GM21619 (cell line): ENCODE results near the gene SETD7.

ENCODE experiments used
- ATAC-seq: cut with Tn5 transposase; IDR thresholded peaks from one replicate; pipeline ENCODE4 v1.9.1; 2021; ENCODE audit not compliant: unreplicated experiment

SETD7 gene

DNA sequence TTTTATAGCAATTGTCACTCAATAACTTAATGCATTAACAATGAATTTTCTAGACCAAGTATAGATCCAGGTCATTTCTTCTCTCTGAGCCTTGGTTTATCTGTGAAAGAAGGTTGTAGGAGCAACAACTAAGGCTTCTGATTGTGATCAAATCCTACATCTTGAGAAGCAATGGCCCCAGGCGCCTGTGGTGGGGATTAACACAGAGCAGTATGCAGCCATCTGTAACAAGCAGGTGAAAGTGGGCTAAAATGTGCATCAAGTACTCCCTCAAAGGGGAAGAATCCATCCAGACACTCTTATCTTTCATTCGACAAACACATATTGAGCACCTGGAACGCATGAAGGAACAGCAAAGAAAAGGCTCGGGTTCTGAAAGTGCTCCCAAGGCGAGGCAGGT lies 19.1 kb upstream of the SETD7 start:
- no peak for ATAC-seq

DNA sequence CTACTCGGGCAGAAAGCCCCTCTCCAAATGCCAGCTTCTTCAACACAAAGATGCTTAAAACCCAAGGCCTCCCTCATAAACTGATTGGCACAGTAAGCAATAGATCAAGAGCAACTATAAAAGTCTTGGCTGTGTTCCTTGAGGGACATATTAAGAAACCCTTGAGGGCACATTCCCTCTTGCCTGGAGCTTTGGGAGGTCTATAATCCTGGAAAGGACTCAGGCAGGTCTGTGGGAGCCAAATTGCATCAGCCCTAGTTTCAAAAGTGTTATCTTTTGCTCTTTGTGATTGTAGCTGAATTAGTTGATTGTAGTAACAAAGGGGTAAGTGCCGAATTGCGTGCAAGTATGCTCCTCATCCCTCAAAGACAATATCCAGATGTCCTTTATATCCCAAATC lies 18.6 kb upstream of the SETD7 start:
- ATAC-seq = no peak

DNA sequence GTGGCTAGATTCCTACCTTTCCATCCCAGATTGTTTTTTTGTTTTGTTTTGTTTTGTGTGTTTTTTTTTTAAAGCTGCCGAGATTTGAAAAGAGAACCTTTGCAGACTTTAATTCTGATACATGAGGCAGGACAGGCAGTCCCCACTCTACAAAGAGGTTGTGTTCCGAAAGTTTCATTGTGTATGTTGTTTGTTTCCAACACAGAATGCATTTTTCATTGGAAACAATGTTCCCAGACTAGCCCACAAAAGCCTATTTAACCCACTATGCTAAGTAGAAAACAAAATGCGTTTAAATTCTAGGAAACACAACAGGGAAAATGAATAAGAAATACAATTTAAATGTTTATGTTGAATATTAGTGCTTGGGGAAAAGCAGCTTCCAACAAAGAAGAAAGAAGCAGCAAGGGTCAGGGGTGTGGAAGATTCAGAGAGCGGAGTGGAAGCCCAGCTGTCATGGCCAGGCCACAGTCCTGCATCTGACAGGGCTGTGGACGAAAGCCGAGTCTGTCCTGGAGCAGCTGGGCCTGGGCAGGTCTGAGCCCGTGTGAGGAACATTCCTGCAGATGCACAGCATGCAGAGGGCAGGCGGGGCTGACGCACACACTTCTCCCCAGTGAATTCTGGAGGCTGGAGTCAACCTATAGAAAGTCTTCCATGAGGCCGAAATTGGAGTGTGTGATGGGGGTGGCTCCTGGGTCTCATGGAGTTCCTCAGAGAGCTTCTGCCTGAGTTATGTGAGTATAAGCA lies 12.4 kb upstream of the SETD7 start:
- ATAC-seq = no peak

- no peak for ATAC-seq
Observed at GRCh38 chr4:139567159-139567870, 11.3 kb upstream of the SETD7 start.

DNA sequence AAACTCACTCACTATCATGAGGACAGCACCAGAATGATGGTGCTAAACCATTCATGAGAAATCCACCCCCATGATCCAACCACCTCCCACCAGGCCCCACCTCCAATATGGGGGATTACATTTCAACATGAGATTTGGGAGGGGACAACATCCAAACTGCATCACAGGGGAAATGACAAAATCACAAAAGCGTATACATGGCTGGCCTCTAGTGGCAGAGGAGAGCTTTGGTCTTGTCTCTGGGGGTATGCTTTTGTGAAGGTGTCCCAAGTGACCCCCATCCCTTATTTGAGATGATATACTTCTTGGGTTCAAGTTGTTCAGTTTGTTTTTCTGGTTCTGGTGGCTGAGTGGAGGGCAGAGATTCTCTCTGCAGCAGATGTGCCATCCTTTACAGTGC lies 8.5 kb upstream of the SETD7 start:
- ATAC-seq = no peak

DNA sequence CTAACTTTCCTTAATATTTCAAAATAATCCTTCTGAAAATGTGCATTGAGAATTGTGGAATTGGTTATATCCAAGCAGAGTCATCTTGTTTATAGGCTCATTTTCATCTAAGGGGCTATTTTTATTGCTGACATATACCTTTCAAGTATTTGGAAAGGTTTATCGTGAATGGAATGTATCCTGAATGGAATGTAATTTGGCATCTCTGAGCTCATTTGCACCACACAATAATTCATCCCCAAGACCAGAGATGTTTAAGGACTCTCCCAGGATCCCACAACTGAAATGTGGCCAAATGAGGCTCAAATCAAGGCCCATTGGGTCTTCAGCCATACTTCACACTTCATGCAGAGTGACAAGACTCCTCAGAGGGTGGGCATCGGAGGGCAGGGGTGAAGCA lies 7.5 kb upstream of the SETD7 start:
- ATAC-seq = no peak

GRCh38 chr4:139562839-139563238 lies 6.8 kb upstream of the SETD7 start:
- ATAC-seq = no peak

DNA sequence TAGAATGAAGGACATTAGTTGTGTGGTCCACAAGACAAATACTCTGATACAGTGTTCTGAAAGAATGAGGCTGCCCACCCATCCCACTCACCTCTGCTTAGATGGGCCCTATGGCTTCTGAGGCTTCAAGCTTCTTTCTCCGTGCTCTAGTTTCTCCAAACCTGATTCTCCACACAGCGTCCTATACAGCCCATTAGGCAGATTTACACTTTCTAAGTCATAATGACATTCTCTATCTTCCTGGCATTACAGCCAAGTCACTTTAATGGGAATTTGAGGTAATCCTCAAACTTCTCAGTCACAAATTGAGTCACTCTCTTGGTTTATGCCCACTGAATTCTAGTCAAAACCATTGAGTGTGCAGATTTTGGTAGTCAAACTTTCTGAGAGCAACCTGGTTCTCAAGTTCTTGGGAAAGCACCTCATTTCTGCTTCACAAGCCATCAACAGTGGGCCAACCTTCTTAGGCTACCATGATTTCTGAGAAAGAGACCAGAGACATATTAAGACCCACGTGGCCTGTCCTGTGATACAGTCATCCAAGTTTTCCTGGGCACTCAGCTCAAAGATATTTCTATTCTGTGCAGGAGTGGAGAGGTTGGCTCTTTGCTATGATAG lies 6.2 kb upstream of the SETD7 start:
- ATAC-seq = no peak

GRCh38 chr4:139560406-139561104 lies 4.5 kb upstream of the SETD7 start:
- ATAC-seq = no peak

- ATAC-seq = no peak
Observed at GRCh38 chr4:139559687-139560086, 3.7 kb upstream of the SETD7 start.

GRCh38 chr4:139559089-139559479 lies 3.1 kb upstream of the SETD7 start:
- no peak for ATAC-seq

DNA sequence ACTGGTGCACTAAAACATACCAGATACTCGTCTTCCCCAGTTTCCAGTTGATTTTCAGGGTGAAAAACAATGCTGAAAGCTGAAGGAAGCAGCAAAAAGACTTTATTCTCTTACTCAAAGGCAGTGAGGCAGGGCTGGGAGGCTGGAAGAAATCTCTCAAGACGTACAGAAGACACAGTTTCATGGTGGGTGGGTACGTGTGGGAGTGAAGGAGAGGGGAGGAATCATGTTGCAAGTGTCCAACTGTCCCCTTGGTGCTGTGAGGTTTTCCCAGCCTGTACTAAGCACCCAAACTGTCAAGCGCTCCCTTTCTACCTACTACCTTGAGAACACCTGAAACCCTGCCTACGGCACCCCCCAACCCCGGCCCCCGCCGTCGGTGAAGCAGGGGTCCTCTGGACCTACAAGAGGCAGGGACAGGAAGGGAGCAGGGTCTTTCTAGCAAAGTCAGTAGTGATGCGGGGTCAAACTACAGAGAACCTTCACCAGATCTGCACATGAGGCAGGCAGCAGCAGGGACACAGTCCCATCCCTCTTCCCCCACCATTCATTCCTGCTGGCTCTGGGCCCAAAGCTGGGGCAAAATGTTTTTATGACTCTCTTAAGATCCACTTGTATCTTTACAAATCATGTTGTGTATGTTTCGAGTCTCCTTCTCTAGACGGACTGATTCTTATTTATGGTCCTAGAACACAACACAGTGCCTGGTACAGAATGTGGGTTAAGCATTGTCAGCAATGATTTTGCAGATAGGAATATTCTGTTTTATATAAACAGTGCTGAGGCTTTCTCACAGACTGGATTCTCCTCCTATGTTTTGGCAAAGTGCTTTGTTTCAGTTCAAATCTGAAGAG lies 2.4 kb upstream of the SETD7 start:
- ATAC-seq = no peak

DNA sequence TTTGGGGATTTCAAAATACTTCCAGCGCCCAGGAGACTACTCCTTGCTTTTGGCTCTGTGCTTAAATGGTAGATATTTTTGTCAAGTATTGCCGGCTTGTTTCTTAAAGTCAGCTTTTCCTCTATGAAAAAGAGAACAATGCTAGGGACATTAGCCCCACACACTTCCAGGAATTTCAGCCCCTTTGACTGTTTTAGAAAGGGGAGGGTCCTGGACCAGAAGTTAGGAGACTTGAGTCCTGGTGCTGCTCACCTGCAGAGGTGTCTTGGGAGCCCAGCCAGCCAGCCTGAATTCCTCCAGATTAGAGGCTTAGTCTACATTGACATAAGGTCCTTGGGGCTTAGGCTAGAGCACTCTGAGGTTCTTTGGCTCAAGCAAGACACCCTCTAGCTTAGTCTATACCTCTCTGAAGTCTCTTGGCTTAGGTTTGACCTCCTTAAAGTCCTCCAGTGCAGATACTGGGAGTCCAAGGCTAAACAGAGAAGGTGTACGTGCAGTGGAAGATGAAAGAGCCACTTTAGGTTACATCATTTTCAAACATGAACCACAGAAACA lies 1.6 kb upstream of the SETD7 start:
- no peak for ATAC-seq

- peak; percentile 33 for ATAC-seq
Observed at GRCh38 chr4:139556724-139557555, 921 bp upstream of the SETD7 start.

DNA sequence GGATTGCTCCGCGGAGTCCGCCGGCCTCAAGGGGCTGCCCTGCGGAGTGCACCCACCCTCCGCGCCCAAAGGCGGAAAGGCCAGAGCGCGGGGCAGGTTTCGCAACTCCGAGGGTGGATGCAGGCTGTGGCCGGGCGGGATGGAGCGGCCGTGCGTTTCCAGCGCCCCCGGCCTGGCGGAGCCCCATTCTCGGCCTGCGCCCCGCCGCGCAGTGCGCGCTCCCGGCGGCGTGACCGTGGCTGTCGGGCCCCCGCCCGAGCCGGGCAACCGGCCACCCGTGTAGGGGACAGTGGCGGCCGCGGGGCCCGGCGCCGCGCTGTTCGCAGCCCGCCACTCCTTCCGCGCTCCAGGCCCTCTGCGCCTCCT lies 331 bp downstream of the SETD7 start:
- ATAC-seq = peak; percentile 25

DNA sequence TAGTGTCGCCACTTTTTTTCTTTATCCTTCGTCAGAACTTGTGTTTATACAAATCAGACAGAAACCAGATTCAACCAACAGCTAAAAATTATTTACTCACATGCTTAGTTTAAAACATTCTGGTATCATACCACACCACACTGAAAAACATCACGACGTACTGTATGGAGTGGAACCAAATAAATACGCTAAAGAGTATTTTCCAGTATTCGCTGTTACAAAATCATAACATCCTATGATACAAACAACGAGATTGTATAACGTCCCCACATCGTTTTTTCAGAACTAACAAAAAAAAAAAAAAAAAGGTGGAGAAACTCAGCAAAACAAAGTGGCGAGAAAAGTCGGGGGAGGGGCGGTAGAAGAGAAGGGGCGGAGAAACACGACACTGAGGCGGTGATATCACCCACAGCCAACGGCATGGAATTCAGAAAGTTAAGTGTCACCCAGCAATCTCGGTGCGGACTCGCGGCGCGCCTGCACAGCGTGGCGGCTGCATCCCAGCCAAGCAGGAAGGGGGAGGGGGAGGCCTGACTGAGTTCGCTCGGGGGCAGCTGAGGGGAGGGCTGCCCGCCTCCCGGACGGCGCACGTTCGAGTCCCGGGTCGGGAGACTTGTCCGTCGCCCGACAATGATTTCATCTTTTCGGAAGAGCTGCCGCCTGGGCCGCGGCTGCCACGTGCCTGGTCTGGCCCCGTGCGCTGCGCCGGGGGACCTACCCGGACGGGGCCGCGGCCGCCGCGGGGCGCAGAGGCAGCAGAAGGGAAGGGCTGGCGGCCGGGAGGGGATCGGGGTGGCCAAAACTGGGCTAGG lies 920 bp downstream of the SETD7 start:
- peak; percentile 35 for ATAC-seq

DNA sequence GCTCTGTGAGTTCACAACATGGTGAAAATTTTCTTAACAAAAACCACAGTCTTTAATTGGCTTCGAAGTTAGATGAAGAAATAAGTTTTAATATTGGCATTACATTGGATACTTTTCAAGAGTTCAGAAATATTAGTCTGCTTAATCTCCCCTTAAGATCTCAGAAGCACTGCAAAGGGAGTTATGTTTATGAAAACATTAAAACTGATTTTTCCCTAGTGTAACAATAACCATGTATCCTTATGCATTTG lies 1.5 kb downstream of the SETD7 start:
- no peak for ATAC-seq

- no peak for ATAC-seq
Observed at GRCh38 chr4:139553751-139554641, 2.0 kb downstream of the SETD7 start.
